ENCODE results near the gene FBLN2.
A peak's percentile ranks its signal among the peaks of the same experiment; 100 is the strongest.

Gene FBLN2

GRCh38 chr3:13512451-13512850, 36.5 kb upstream of the FBLN2 start:
- Histone ChIP-seq H3K4me2 (ENCODE audit: low read length, poor library complexity, severe bottlenecking) (no peak overlapping the region), H2BK15ac (ENCODE audit: low read depth, poor library complexity, severe bottlenecking) (no peak overlapping the region), H3K36me3 (ENCODE audit: control insufficient read depth in 1 of 2, insufficient read depth in 2 of 2, low read depth in 1 of 2, low read length in 2 of 2) (peaks cover 0 to 5% of the 10 kb centered on the region in 2 experiments), H4K8ac (ENCODE audit: low read length) (no peak overlapping the region), H3K27me3 (ENCODE audit: control insufficient read depth in 1 of 2, insufficient read depth in 1 of 2, low read length in 2 of 2) (peaks cover 0 to 36% of the 10 kb centered on the region in 2 experiments), H2BK12ac (ENCODE audit: low read length in 2 of 2) (no peak overlapping the region), H4K91ac (ENCODE audit: low read length) (no peak overlapping the region), H3K4me3 (ENCODE audit: insufficient read depth in 1 of 2, low read depth in 1 of 2, low read length in 2 of 2) (no peak overlapping the region), H3K27ac (ENCODE audit: low read length, poor library complexity, severe bottlenecking) (no peak overlapping the region), H3K79me1 (replicated peaks; ENCODE audit: low read length, poor library complexity, severe bottlenecking) (no peaks in the 10 kb centered on the region), H3K9me3 (ENCODE audit: control insufficient read depth, low read length) (no peaks in the 10 kb centered on the region), H3K18ac (ENCODE audit: low read depth in 1 of 2, low read length in 2 of 2) (no peak overlapping the region), H3K4ac (ENCODE audit: low read depth in 1 of 2, low read length in 2 of 2) (no peak overlapping the region), H3K4me1 (ENCODE audit: control insufficient read depth, insufficient read depth, low read depth, low read length) (peaks cover 11% of the 10 kb centered on the region), H2BK120ac (ENCODE audit: low read depth, low read length) (no peak overlapping the region), H3K23ac (ENCODE audit: low read length in 2 of 2) (no peak overlapping the region), H2BK5ac (ENCODE audit: low read depth, low read length, poor library complexity, severe bottlenecking) (no peak overlapping the region), H2AFZ (ENCODE audit: low read depth, low read length) (no peak overlapping the region), H2AK5ac (ENCODE audit: low read length, severe bottlenecking) (no peak overlapping the region), H3K9ac (ENCODE audit: low read length) (no peak overlapping the region), H3K14ac (ENCODE audit: low read length in 2 of 2) (no peak overlapping the region)
- no peak for DNase-seq
- 90% methylated on average over 7 of the region's 7 CpGs for WGBS

- Histone ChIP-seq H4K8ac (ENCODE audit: low read length) (no peak overlapping the region), H2BK120ac (ENCODE audit: low read depth, low read length) (no peak overlapping the region), H3K18ac (ENCODE audit: low read depth in 1 of 2, low read length in 2 of 2) (no peak overlapping the region), H3K14ac (ENCODE audit: low read length in 2 of 2) (no peak overlapping the region), H4K91ac (ENCODE audit: low read length) (no peak overlapping the region), H3K27me3 (ENCODE audit: control insufficient read depth in 1 of 2, insufficient read depth in 1 of 2, low read length in 2 of 2) (peaks cover 0 to 36% of the 10 kb centered on the region in 2 experiments), H2AK5ac (ENCODE audit: low read length, severe bottlenecking) (no peak overlapping the region), H3K9ac (ENCODE audit: low read length) (peak overlapping the region; percentile 78), H2BK12ac (ENCODE audit: low read length in 2 of 2) (no peak overlapping the region), H3K23ac (ENCODE audit: low read length in 2 of 2) (no peak overlapping the region), H3K4me2 (ENCODE audit: low read length, poor library complexity, severe bottlenecking) (no peak overlapping the region), H3K9me3 (ENCODE audit: control insufficient read depth, low read length) (no peaks in the 10 kb centered on the region), H3K4me3 (ENCODE audit: insufficient read depth in 1 of 2, low read depth in 1 of 2, low read length in 2 of 2) (no peak overlapping the region), H3K36me3 (ENCODE audit: control insufficient read depth in 1 of 2, insufficient read depth in 2 of 2, low read depth in 1 of 2, low read length in 2 of 2) (peaks cover 0 to 5% of the 10 kb centered on the region in 2 experiments), H2AFZ (ENCODE audit: low read depth, low read length) (no peak overlapping the region), H3K27ac (ENCODE audit: low read length, poor library complexity, severe bottlenecking) (no peak overlapping the region), H3K4ac (ENCODE audit: low read depth in 1 of 2, low read length in 2 of 2) (no peak overlapping the region), H3K79me1 (replicated peaks; ENCODE audit: low read length, poor library complexity, severe bottlenecking) (no peaks in the 10 kb centered on the region), H3K4me1 (ENCODE audit: control insufficient read depth, insufficient read depth, low read depth, low read length) (peaks cover 5% of the 10 kb centered on the region), H2BK5ac (ENCODE audit: low read depth, low read length, poor library complexity, severe bottlenecking) (no peak overlapping the region), H2BK15ac (ENCODE audit: low read depth, poor library complexity, severe bottlenecking) (no peak overlapping the region)
- 58% methylated on average over 11 of the region's 20 CpGs for WGBS
- no peak for DNase-seq
Observed at GRCh38 chr3:13513051-13513912, 35.6 kb upstream of the FBLN2 start.

GRCh38 chr3:13513913-13514517, 34.9 kb upstream of the FBLN2 start:
- H3K27me3 ChIP-seq (ENCODE audit: control insufficient read depth in 1 of 2, insufficient read depth in 1 of 2, low read length in 2 of 2), result peaks cover 0 to 36% of the 10 kb centered on the region in 2 experiments
- no peak overlapping the region for H2BK5ac ChIP-seq (ENCODE audit: low read depth, low read length, poor library complexity, severe bottlenecking)
- H2AK5ac ChIP-seq (ENCODE audit: low read length, severe bottlenecking), result no peak overlapping the region
- H3K36me3 ChIP-seq (ENCODE audit: control insufficient read depth in 1 of 2, insufficient read depth in 2 of 2, low read depth in 1 of 2, low read length in 2 of 2), result peaks cover 0 to 5% of the 10 kb centered on the region in 2 experiments
- H2BK15ac ChIP-seq (ENCODE audit: low read depth, poor library complexity, severe bottlenecking), result no peak overlapping the region
- no peaks in the 10 kb centered on the region for H3K79me1 ChIP-seq (replicated peaks; ENCODE audit: low read length, poor library complexity, severe bottlenecking)
- no peak overlapping the region for H3K4me3 ChIP-seq (ENCODE audit: insufficient read depth in 1 of 2, low read depth in 1 of 2, low read length in 2 of 2)
- no peak overlapping the region for H3K23ac ChIP-seq (ENCODE audit: low read length in 2 of 2)
- DNase-seq, result no peak
- 83% methylated on average over 10 of the region's 10 CpGs for WGBS
- H2BK12ac ChIP-seq (ENCODE audit: low read length in 2 of 2), result no peak overlapping the region
- peaks cover 5% of the 10 kb centered on the region for H3K4me1 ChIP-seq (ENCODE audit: control insufficient read depth, insufficient read depth, low read depth, low read length)
- no peak overlapping the region for H3K27ac ChIP-seq (ENCODE audit: low read length, poor library complexity, severe bottlenecking)
- H3K14ac ChIP-seq (ENCODE audit: low read length in 2 of 2), result no peak overlapping the region
- H3K9me3 ChIP-seq (ENCODE audit: control insufficient read depth, low read length), result no peaks in the 10 kb centered on the region
- H4K8ac ChIP-seq (ENCODE audit: low read length), result peak overlapping the region; percentile 2
- no peak overlapping the region for H3K4ac ChIP-seq (ENCODE audit: low read depth in 1 of 2, low read length in 2 of 2)
- H2BK120ac ChIP-seq (ENCODE audit: low read depth, low read length), result no peak overlapping the region
- peak overlapping the region; percentile 25 for H4K91ac ChIP-seq (ENCODE audit: low read length)
- H2AFZ ChIP-seq (ENCODE audit: low read depth, low read length), result no peak overlapping the region
- H3K18ac ChIP-seq (ENCODE audit: low read depth in 1 of 2, low read length in 2 of 2), result no peak overlapping the region
- H3K9ac ChIP-seq (ENCODE audit: low read length), result peak overlapping the region; percentile 78
- no peak overlapping the region for H3K4me2 ChIP-seq (ENCODE audit: low read length, poor library complexity, severe bottlenecking)

- H3K9me3 ChIP-seq (ENCODE audit: control insufficient read depth, low read length), result no peaks in the 10 kb centered on the region
- no peak overlapping the region for H3K18ac ChIP-seq (ENCODE audit: low read depth in 1 of 2, low read length in 2 of 2)
- no peak overlapping the region for H2AK5ac ChIP-seq (ENCODE audit: low read length, severe bottlenecking)
- H3K27me3 ChIP-seq (ENCODE audit: control insufficient read depth in 1 of 2, insufficient read depth in 1 of 2, low read length in 2 of 2), result peaks cover 0 to 36% of the 10 kb centered on the region in 2 experiments
- no peaks in the 10 kb centered on the region for H3K79me1 ChIP-seq (replicated peaks; ENCODE audit: low read length, poor library complexity, severe bottlenecking)
- peaks cover 3% of the 10 kb centered on the region for H3K4me1 ChIP-seq (ENCODE audit: control insufficient read depth, insufficient read depth, low read depth, low read length)
- H3K9ac ChIP-seq (ENCODE audit: low read length), result peak overlapping the region; percentile 3
- H2AFZ ChIP-seq (ENCODE audit: low read depth, low read length), result no peak overlapping the region
- H4K91ac ChIP-seq (ENCODE audit: low read length), result no peak overlapping the region
- peaks cover 0 to 5% of the 10 kb centered on the region in 2 experiments for H3K36me3 ChIP-seq (ENCODE audit: control insufficient read depth in 1 of 2, insufficient read depth in 2 of 2, low read depth in 1 of 2, low read length in 2 of 2)
- no peak overlapping the region for H3K23ac ChIP-seq (ENCODE audit: low read length in 2 of 2)
- no peak for DNase-seq
- H2BK5ac ChIP-seq (ENCODE audit: low read depth, low read length, poor library complexity, severe bottlenecking), result no peak overlapping the region
- no peak overlapping the region for H4K8ac ChIP-seq (ENCODE audit: low read length)
- H3K27ac ChIP-seq (ENCODE audit: low read length, poor library complexity, severe bottlenecking), result no peak overlapping the region
- no peak overlapping the region for H3K4me2 ChIP-seq (ENCODE audit: low read length, poor library complexity, severe bottlenecking)
- no peak overlapping the region for H2BK120ac ChIP-seq (ENCODE audit: low read depth, low read length)
- 91% methylated on average over 5 of the region's 6 CpGs for WGBS
- H2BK15ac ChIP-seq (ENCODE audit: low read depth, poor library complexity, severe bottlenecking), result no peak overlapping the region
- H3K4ac ChIP-seq (ENCODE audit: low read depth in 1 of 2, low read length in 2 of 2), result no peak overlapping the region
- no peak overlapping the region for H3K14ac ChIP-seq (ENCODE audit: low read length in 2 of 2)
- no peak overlapping the region for H3K4me3 ChIP-seq (ENCODE audit: insufficient read depth in 1 of 2, low read depth in 1 of 2, low read length in 2 of 2)
- no peak overlapping the region for H2BK12ac ChIP-seq (ENCODE audit: low read length in 2 of 2)
Observed at GRCh38 chr3:13514639-13515435, 34.1 kb upstream of the FBLN2 start.

Data from mesenchymal stem cell (in vitro differentiated cells and primary cell).